Kidney capillary endothelial cell (primary cell): Measurements from ENCODE around the gene RPN1.

Source experiments
- DNase-seq: peaks from one replicate; pipeline ENCODE4 v3.0.0-alpha.2; 2018; ENCODE audit warnings: low spot score

RPN1 gene

GRCh38 chr3:128578346-128578745 lies 72.3 kb downstream of the RPN1 start:
- DNase-seq, result no peak

- no peak for DNase-seq
Observed at GRCh38 chr3:128577711-128578110, 72.9 kb downstream of the RPN1 start.

GRCh38 chr3:128576290-128576689 lies 74.3 kb downstream of the RPN1 start:
- DNase-seq, result no peak

GRCh38 chr3:128575777-128576176 lies 74.8 kb downstream of the RPN1 start:
- DNase-seq, result no peak

- no peak for DNase-seq
Observed at GRCh38 chr3:128573707-128574162, 76.9 kb downstream of the RPN1 start.

GRCh38 chr3:128573160-128573559 lies 77.5 kb downstream of the RPN1 start:
- no peak for DNase-seq

GRCh38 chr3:128572644-128573105 lies 77.9 kb downstream of the RPN1 start:
- DNase-seq, result no peak

GRCh38 chr3:128572013-128572412 lies 78.6 kb downstream of the RPN1 start:
- DNase-seq, result no peak
